Measurements from ENCODE around the gene HLA-DMA. TPM values are rescaled to one million over a fixed set of nuclear protein-coding genes. Genes with fewer than 3 reads are reported as not detected.
A peak's percentile ranks its signal among the peaks of the same experiment; 100 is the strongest.

HLA-DMA gene
- total and polyA plus RNA-seq, 2 of the 8 experiments (the other 6 are each of a cell fraction or from before 2014, with no cell fraction given): 13.3 to 23.1 TPM

- DNase-seq (ENCODE audit: low read depth in 1 of 2, low spot score in 2 of 2) (peak; percentile 60 to 92), FAIRE-seq (peak; percentile 92)
- POLR2A ChIA-PET (ENCODE audit: partially characterized antibody): interaction anchor here (0.8 to 28.8 kb wide), 12 partner anchors 15 to 1207 kb away, joined by 3 to 1158 read pairs (median 4); partner anchors contain the start of genes B3GALT4, BRD2, HLA-DMA and VWA7
- Histone ChIP-seq H3K4me2 (ENCODE audit: insufficient read depth in 1 of 2, low read depth in 2 of 2, low read length in 2 of 2) (no peak overlapping the region), H2AK5ac (ENCODE audit: low read depth, low read length) (no peak overlapping the region), H3K4ac (replicated peaks; ENCODE audit: insufficient read length, low read depth, low read length) (no peak overlapping the region), H3K23ac (ENCODE audit: insufficient read length) (no peak overlapping the region), H3K4me1 (replicated peaks in 1 of 4; ENCODE audit: control insufficient read depth in 3 of 4, insufficient read depth in 4 of 4, low read length in 3 of 4) (peaks cover 0 to 6% (median 2%) of the 10 kb centered on the region in 4 experiments; a peak in 4 of 7 replicates), H3K9me3 (ENCODE audit: insufficient read depth in 2 of 2, low read depth in 1 of 2, low read length in 1 of 2) (no peaks in the 10 kb centered on the region), H3K79me2 (ENCODE audit: control insufficient read depth in 1 of 2, insufficient read depth in 2 of 2, low read length in 2 of 2) (peaks cover 0 to 3% of the 10 kb centered on the region in 2 experiments; a peak in 1 of 4 replicates), H3K79me1 (ENCODE audit: low read depth, low read length) (no peaks in the 10 kb centered on the region), H3K56ac (replicated peaks; ENCODE audit: insufficient read length, low read depth, low read length) (no peak overlapping the region), H3K9ac (replicated peaks in 1 of 4; ENCODE audit: extremely low read depth in 1 of 4, low read depth in 3 of 4, low read length in 3 of 4) (no peak overlapping the region), H4K20me1 (replicated peaks in 1 of 2; ENCODE audit: control insufficient read depth in 1 of 2, insufficient read depth in 2 of 2, low read length in 2 of 2) (peaks cover 5 to 13% of the 10 kb centered on the region in 2 experiments), H4K5ac (ENCODE audit: insufficient read length, low read depth, low read length) (no peak overlapping the region), H3K14ac (ENCODE audit: insufficient read length) (no peak overlapping the region), H3K36me3 (ENCODE audit: control insufficient read depth in 2 of 4, insufficient read depth in 4 of 4, low read length in 3 of 4) (peaks cover 10 to 24% (median 17%) of the 10 kb centered on the region in 4 experiments), H3K4me3 (ENCODE audit: extremely low read depth in 1 of 4, insufficient read depth in 2 of 4, low read depth in 3 of 4, low read length in 4 of 4) (no peak overlapping the region), H3K27me3 (replicated peaks in 1 of 4; ENCODE audit: control insufficient read depth in 3 of 4, extremely low read depth in 1 of 4, insufficient read depth in 3 of 4, low read length in 3 of 4) (no peaks in the 10 kb centered on the region), H3K23me2 (ENCODE audit: low read depth, low read length) (no peaks in the 10 kb centered on the region), H4K91ac (replicated peaks; ENCODE audit: insufficient read length, low read length) (no peak overlapping the region), H2AFZ (ENCODE audit: low read length) (no peak overlapping the region), H4K8ac (ENCODE audit: extremely low read depth, insufficient read depth, low read length) (no peak overlapping the region), H2BK20ac (ENCODE audit: low read length) (no peak overlapping the region), H3K18ac (ENCODE audit: extremely low read depth, low read length) (no peak overlapping the region), H2BK120ac (replicated peaks; ENCODE audit: low read depth, low read length) (no peak overlapping the region), H2BK5ac (ENCODE audit: low read depth, low read length) (no peak overlapping the region), H3K27ac (ENCODE audit: low read depth, low read length) (no peak overlapping the region), H2BK12ac (ENCODE audit: low read depth, low read length) (no peak overlapping the region), H2BK15ac (ENCODE audit: low read length) (no peak overlapping the region)
- TF ChIP-seq RAD21 (IDR thresholded peaks at IDR 0.05 in 1 of 2, conservative IDR thresholded peaks at IDR 0.05 in 1 of 2; ENCODE audit: low read depth in 2 of 2, low read length in 2 of 2): peak; percentile 90 to 94
- 0 out of 4 replicates have a peak, but pooled peaks have one; percentile 34 to 59 for TF ChIP-seq SIN3A (conservative IDR thresholded peaks at IDR 0.05 in 1 of 2, IDR thresholded peaks at IDR 0.05 in 1 of 2; ENCODE audit: low read depth in 1 of 2, low read length in 2 of 2)
- peak; percentile 54; the same call in 1 of the 2 replicates for TF ChIP-seq YY1 (IDR thresholded peaks at IDR 0.05; ENCODE audit: low read depth, low read length)
- TF ChIP-seq, protein P1, sequence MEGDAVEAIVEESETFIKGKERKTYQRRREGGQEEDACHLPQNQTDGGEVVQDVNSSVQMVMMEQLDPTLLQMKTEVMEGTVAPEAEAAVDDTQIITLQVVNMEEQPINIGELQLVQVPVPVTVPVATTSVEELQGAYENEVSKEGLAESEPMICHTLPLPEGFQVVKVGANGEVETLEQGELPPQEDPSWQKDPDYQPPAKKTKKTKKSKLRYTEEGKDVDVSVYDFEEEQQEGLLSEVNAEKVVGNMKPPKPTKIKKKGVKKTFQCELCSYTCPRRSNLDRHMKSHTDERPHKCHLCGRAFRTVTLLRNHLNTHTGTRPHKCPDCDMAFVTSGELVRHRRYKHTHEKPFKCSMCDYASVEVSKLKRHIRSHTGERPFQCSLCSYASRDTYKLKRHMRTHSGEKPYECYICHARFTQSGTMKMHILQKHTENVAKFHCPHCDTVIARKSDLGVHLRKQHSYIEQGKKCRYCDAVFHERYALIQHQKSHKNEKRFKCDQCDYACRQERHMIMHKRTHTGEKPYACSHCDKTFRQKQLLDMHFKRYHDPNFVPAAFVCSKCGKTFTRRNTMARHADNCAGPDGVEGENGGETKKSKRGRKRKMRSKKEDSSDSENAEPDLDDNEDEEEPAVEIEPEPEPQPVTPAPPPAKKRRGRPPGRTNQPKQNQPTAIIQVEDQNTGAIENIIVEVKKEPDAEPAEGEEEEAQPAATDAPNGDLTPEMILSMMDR (IDR thresholded peaks at IDR 0.05; ENCODE audit: control extremely low read depth in 1 of 3, insufficient read depth in 1 of 3, low read depth in 1 of 3, low read length in 3 of 3): peak; percentile 83 to 94 (median 90)
- peak; percentile 42; the same call in 1 of the 2 replicates for TF ChIP-seq GABPA (IDR thresholded peaks at IDR 0.05; ENCODE audit: borderline replicate concordance, insufficient read depth, low read length)
- TF ChIP-seq SUZ12 (IDR thresholded peaks at IDR 0.05; ENCODE audit: low read length): no peak
- CTCF ChIA-PET (ENCODE audit: partially characterized antibody): interaction anchor here (0.5 to 6.6 kb wide), 52 partner anchors 9 to 1863 kb away, joined by 3 to 110 read pairs (median 4); partner anchors contain the start of genes BRD2, HLA-DMA and HLA-DPA1
- 18% methylated on average over 9 of the region's 9 CpGs; no CpG with 5 or more reads in 1 of the 2 experiments for WGBS, 2 experiments (ENCODE audit: extremely low coverage in 1 of 2, insufficient coverage in 1 of 2, insufficient read length in 1 of 2, insufficient replicate concordance in 2 of 2, low coverage in 1 of 2, low lambda C conversion rate in 2 of 2, missing lambda C conversion rate in 1 of 2)
Observed at GRCh38 chr6:32984622-32985389, 31.9 kb upstream of the HLA-DMA start.

Measured in H1 (cell line).